ENCODE results near the gene HLF.

GRCh38 chr17:55289106-55289446, 24.3 kb downstream of the HLF start:
- TF ChIP-seq CTCF (IDR thresholded peaks at IDR 0.05) = no peak
- no peak for TF ChIP-seq POLR2A (IDR thresholded peaks at IDR 0.05)
- no peak for TF ChIP-seq POLR2AphosphoS5 (IDR thresholded peaks at IDR 0.05; ENCODE audit: insufficient read depth in 1 of 2, low read depth in 1 of 2)

Measured in vagina (tissue), 2 donors.